Neural progenitor cell (in vitro differentiated cells): Measurements from ENCODE around the gene UBR4.

Experiments
- EZH2 ChIP-seq: fragments of 200-600 bp; sonication (generic); IDR thresholded peaks from 2 replicates; pipeline ENCODE4 v1.6.1; 2017; ENCODE audit warnings: antibody characterized with exemption, mild to moderate bottlenecking, moderate library complexity
- EZH2phosphoT487 ChIP-seq: fragments of 200-600 bp; sonication (generic); IDR thresholded peaks from 2 replicates; pipeline ENCODE4 v1.6.1; 2017; ENCODE audit warnings: antibody characterized with exemption
- TF ChIP-seq, protein P1 (sequence below): fragments of 200-600 bp; sonication (generic); IDR thresholded peaks from 2 replicates; pipeline ENCODE4 v1.5.1; 2017; ENCODE audit warnings: antibody characterized with exemption, mild to moderate bottlenecking

DNA sequence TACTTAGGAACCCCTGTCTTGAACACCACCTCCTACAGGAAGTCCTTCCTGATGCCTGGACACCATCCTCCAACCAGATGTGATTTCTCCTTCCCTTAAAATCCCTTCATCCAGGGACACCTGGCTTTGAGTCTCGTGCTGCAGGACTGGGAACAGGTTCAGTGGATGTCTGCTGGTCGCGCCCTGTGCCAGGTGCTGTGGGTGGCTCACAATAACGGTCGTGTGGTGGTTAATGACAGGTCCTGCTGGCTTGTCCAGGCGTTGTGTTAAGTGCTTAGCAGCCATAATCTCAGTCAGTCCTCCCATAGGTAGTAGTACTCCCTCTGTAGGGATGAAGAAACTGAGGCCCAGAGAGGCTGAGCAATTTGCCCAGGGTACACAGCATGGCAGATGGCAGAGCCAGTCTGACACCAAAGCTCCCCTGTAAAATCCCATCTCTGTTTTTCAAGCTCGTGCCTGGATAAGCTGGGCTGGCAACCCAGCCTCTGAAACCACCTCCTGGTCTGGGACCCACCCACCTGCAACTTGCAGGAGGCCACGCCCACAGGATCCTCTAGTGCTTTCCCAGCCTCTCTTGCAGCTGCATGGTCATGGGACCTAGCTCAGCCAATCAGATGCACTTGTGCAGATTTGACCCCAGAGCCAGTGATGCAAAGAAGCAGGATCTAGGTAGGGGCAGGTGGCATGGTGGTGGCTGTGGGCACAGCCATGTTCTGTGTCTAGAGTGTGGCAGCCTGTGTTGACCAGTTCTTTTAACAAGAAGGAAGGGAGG is 147.6 kb downstream of the UBR4 start:
- TF ChIP-seq, protein P1, sequence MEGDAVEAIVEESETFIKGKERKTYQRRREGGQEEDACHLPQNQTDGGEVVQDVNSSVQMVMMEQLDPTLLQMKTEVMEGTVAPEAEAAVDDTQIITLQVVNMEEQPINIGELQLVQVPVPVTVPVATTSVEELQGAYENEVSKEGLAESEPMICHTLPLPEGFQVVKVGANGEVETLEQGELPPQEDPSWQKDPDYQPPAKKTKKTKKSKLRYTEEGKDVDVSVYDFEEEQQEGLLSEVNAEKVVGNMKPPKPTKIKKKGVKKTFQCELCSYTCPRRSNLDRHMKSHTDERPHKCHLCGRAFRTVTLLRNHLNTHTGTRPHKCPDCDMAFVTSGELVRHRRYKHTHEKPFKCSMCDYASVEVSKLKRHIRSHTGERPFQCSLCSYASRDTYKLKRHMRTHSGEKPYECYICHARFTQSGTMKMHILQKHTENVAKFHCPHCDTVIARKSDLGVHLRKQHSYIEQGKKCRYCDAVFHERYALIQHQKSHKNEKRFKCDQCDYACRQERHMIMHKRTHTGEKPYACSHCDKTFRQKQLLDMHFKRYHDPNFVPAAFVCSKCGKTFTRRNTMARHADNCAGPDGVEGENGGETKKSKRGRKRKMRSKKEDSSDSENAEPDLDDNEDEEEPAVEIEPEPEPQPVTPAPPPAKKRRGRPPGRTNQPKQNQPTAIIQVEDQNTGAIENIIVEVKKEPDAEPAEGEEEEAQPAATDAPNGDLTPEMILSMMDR = no peak
- TF ChIP-seq EZH2phosphoT487 = no peak
- TF ChIP-seq EZH2 = no peak
